Measurements from ENCODE around the gene SIX3.
A peak's percentile ranks its signal among the peaks of the same experiment; 100 is the strongest.

DNA sequence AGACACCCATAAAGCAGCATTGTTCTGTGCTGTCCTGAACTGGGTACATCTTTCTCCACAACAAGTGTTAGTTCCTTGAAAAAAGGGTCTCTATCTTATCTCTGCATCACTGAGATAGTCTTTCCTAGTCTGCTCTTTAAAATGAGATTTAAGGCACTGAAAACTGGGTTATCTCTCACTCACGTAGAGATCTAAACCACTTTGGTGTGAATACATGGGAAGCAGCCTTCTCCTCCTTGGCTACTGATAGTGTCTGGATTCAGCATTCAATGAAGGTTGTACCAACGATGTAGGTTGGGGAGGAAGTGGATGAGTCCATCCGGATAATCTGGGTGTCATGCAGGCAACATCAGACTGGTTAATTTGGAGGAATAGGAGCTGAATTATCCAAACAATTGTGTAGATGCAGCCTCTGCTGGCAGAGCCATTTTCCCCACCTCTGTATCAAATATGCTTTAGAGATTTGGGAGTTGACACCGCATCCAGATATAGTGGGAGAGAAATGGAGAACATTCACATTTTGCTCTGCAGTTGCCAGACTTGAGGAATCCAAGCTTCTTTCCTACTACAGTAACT, 15.9 kb upstream of the SIX3 start:
- peak; percentile 60 for TF ChIP-seq EZH2 (IDR thresholded peaks at IDR 0.05; ENCODE audit: borderline replicate concordance, low read depth, low read length, poor library complexity, severe bottlenecking)
- TF ChIP-seq, protein P1, sequence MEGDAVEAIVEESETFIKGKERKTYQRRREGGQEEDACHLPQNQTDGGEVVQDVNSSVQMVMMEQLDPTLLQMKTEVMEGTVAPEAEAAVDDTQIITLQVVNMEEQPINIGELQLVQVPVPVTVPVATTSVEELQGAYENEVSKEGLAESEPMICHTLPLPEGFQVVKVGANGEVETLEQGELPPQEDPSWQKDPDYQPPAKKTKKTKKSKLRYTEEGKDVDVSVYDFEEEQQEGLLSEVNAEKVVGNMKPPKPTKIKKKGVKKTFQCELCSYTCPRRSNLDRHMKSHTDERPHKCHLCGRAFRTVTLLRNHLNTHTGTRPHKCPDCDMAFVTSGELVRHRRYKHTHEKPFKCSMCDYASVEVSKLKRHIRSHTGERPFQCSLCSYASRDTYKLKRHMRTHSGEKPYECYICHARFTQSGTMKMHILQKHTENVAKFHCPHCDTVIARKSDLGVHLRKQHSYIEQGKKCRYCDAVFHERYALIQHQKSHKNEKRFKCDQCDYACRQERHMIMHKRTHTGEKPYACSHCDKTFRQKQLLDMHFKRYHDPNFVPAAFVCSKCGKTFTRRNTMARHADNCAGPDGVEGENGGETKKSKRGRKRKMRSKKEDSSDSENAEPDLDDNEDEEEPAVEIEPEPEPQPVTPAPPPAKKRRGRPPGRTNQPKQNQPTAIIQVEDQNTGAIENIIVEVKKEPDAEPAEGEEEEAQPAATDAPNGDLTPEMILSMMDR (conservative IDR thresholded peaks at IDR 0.05; ENCODE audit: low read depth, low read length): no peak

Measured in A673 (cell line).